Astrocyte (in vitro differentiated cells and primary cell): Measurements from ENCODE around the gene PDE7B. TPM values are rescaled to one million over a fixed set of nuclear protein-coding genes. Genes with fewer than 3 reads are reported as not detected.

Source experiments
- DNase-seq: peaks from one replicate; pipeline ENCODE4 v3.0.0-alpha.2; 2010; ENCODE audit warnings: low read depth
- FAIRE-seq: peaks from 2 replicates; lab custom pipeline; 2011; peaks lifted over from hg19 to GRCh38; lab: Jason Lieb, UNC
- H2AFZ ChIP-seq: 2 replicates; pipeline ENCODE4 v1.6.0; 2012; ENCODE audit warnings: low read depth, low read length, inconsistent platforms
- H3K27ac ChIP-seq: 2 replicates; pipeline ENCODE4 v1.5.1; 2011; ENCODE audit warnings: low read depth, low read length, inconsistent platforms
- H3K27me3 ChIP-seq: 2 replicates; pipeline ENCODE4 v1.6.0; 2011; ENCODE audit warnings: low read length, inconsistent platforms; ENCODE audit not compliant: insufficient read depth
- H3K36me3 ChIP-seq: 2 replicates; pipeline ENCODE4 v1.5.1; 2011; ENCODE audit warnings: low read length, inconsistent platforms; ENCODE audit not compliant: insufficient read depth
- H3K4me1 ChIP-seq: 2 replicates; pipeline ENCODE4 v1.5.1; 2011; ENCODE audit warnings: low read length, inconsistent platforms; ENCODE audit not compliant: insufficient read depth
- H3K4me2 ChIP-seq: 2 replicates; pipeline ENCODE4 v1.6.0; 2012; ENCODE audit warnings: low read length, inconsistent platforms
- H3K4me3 ChIP-seq: 2 replicates; pipeline ENCODE4 v1.5.1; 2011; ENCODE audit warnings: low read depth, mild to moderate bottlenecking, low read length, inconsistent platforms; ENCODE audit not compliant: insufficient read depth
- H3K79me2 ChIP-seq: 2 replicates; pipeline ENCODE4 v1.6.0; 2012; ENCODE audit warnings: mild to moderate bottlenecking, low read length, inconsistent platforms; ENCODE audit not compliant: insufficient read depth
- H3K9ac ChIP-seq: 2 replicates; pipeline ENCODE4 v1.6.0; 2012; ENCODE audit warnings: mild to moderate bottlenecking, low read length, inconsistent platforms
- H3K9me3 ChIP-seq: 2 replicates; pipeline ENCODE4 v1.5.1; 2012; ENCODE audit warnings: low read depth, mild to moderate bottlenecking, low read length, inconsistent platforms; ENCODE audit not compliant: insufficient read depth
- H4K20me1 ChIP-seq: 2 replicates; pipeline ENCODE4 v1.6.0; 2012; ENCODE audit warnings: low read length, inconsistent platforms; ENCODE audit not compliant: insufficient read depth
- H3K27ac Mint-ChIP-seq: one replicate; pipeline ENCODE4 v1.8.0; 2021; ENCODE audit warnings: mild to moderate bottlenecking, mixed read lengths; ENCODE audit not compliant: unreplicated experiment
- H3K27me3 Mint-ChIP-seq: one replicate; pipeline ENCODE4 v1.8.0; 2021; ENCODE audit warnings: low read depth, mixed read lengths; ENCODE audit not compliant: unreplicated experiment
- H3K36me3 Mint-ChIP-seq: one replicate; pipeline ENCODE4 v1.8.0; 2021; ENCODE audit warnings: low read depth, mixed read lengths; ENCODE audit not compliant: unreplicated experiment
- H3K4me1 Mint-ChIP-seq: one replicate; pipeline ENCODE4 v1.8.0; 2021; ENCODE audit warnings: low read depth, mixed read lengths; ENCODE audit not compliant: unreplicated experiment
- H3K4me3 Mint-ChIP-seq: one replicate; pipeline ENCODE4 v1.8.0; 2021; ENCODE audit warnings: mild to moderate bottlenecking, moderate library complexity, mixed read lengths; ENCODE audit not compliant: unreplicated experiment
- H3K9me3 Mint-ChIP-seq: one replicate; pipeline ENCODE4 v1.8.0; 2021; ENCODE audit warnings: mild to moderate bottlenecking, mixed read lengths; ENCODE audit not compliant: unreplicated experiment
- EZH2 ChIP-seq: IDR thresholded peaks from 2 replicates; pipeline ENCODE4 v1.6.1; 2012; ENCODE audit warnings: mild to moderate bottlenecking, low read length, inconsistent platforms; ENCODE audit not compliant: insufficient read depth
- total RNA-seq: library from RNA; stranded (reverse); gene quantifications from 2 replicates; pipeline ENCODE4 v1.2.1, GENCODE V29; 2021
- TF ChIP-seq, protein P1 (sequence below): IDR thresholded peaks from 2 replicates; pipeline ENCODE4 v1.5.1; 2011; ENCODE audit warnings: low read depth, mild to moderate bottlenecking, inconsistent platforms, low read length, moderate library complexity; ENCODE audit not compliant: insufficient read depth

Gene PDE7B
- total RNA-seq, 1 donor from 2014 or later, result 0.27 TPM

- Mint-ChIP-seq H3K27me3 (no peaks in the 10 kb centered on the region), H3K4me1 (peaks cover 5% of the 10 kb centered on the region), H3K9me3 (no peaks in the 10 kb centered on the region), H3K36me3 (no peaks in the 10 kb centered on the region), H3K27ac (no peak overlapping the region), H3K4me3 (no peak overlapping the region)
- no peak overlapping the region for H3K4me2 ChIP-seq
- peaks cover 10% of the 10 kb centered on the region for H3K4me1 ChIP-seq
- H3K9ac ChIP-seq, result no peak overlapping the region
- H3K27me3 ChIP-seq, result no peaks in the 10 kb centered on the region
- no peak overlapping the region for H3K4me3 ChIP-seq
- no peak overlapping the region for H3K27ac ChIP-seq
- H2AFZ ChIP-seq, result no peak overlapping the region
- no peaks in the 10 kb centered on the region for H4K20me1 ChIP-seq
- no peaks in the 10 kb centered on the region for H3K79me2 ChIP-seq
- no peaks in the 10 kb centered on the region for H3K9me3 ChIP-seq
- H3K36me3 ChIP-seq, result no peaks in the 10 kb centered on the region
- DNase-seq, result no peak
- TF ChIP-seq, protein P1, sequence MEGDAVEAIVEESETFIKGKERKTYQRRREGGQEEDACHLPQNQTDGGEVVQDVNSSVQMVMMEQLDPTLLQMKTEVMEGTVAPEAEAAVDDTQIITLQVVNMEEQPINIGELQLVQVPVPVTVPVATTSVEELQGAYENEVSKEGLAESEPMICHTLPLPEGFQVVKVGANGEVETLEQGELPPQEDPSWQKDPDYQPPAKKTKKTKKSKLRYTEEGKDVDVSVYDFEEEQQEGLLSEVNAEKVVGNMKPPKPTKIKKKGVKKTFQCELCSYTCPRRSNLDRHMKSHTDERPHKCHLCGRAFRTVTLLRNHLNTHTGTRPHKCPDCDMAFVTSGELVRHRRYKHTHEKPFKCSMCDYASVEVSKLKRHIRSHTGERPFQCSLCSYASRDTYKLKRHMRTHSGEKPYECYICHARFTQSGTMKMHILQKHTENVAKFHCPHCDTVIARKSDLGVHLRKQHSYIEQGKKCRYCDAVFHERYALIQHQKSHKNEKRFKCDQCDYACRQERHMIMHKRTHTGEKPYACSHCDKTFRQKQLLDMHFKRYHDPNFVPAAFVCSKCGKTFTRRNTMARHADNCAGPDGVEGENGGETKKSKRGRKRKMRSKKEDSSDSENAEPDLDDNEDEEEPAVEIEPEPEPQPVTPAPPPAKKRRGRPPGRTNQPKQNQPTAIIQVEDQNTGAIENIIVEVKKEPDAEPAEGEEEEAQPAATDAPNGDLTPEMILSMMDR, result no peak
- TF ChIP-seq EZH2, result no peak
- no peak for FAIRE-seq
Observed at GRCh38 chr6:135826236-135826804, 25.2 kb upstream of the PDE7B start.

GRCh38 chr6:135828021-135828420 is 23.5 kb upstream of the PDE7B start:
- H4K20me1 ChIP-seq, result no peaks in the 10 kb centered on the region
- H3K36me3 Mint-ChIP-seq, result no peaks in the 10 kb centered on the region
- no peaks in the 10 kb centered on the region for H3K36me3 ChIP-seq
- DNase-seq, result peak; percentile 10
- H3K9me3 Mint-ChIP-seq, result no peaks in the 10 kb centered on the region
- no peaks in the 10 kb centered on the region for H3K27me3 ChIP-seq
- TF ChIP-seq, protein P1, result no peak
- no peak for TF ChIP-seq EZH2
- no peaks in the 10 kb centered on the region for H3K79me2 ChIP-seq
- H3K9ac ChIP-seq, result no peak overlapping the region
- no peaks in the 10 kb centered on the region for H3K9me3 ChIP-seq
- no peak overlapping the region for H3K4me2 ChIP-seq
- H2AFZ ChIP-seq, result no peak overlapping the region
- no peak overlapping the region for H3K27ac ChIP-seq
- no peaks in the 10 kb centered on the region for H3K27me3 Mint-ChIP-seq
- FAIRE-seq, result no peak
- H3K4me1 Mint-ChIP-seq, result peaks cover 5% of the 10 kb centered on the region
- H3K4me3 ChIP-seq, result no peak overlapping the region
- no peak overlapping the region for H3K27ac Mint-ChIP-seq
- H3K4me3 Mint-ChIP-seq, result no peak overlapping the region
- peaks cover 10% of the 10 kb centered on the region for H3K4me1 ChIP-seq

- peak; percentile 9 for FAIRE-seq
Observed at GRCh38 chr6:135830452-135830881, 21.0 kb upstream of the PDE7B start.

More at GRCh38 chr6:135830452-135830881, 21.0 kb upstream of the PDE7B start:
- no peak overlapping the region for H3K27ac ChIP-seq
- H3K4me2 ChIP-seq, result no peak overlapping the region
- H3K27me3 ChIP-seq, result no peaks in the 10 kb centered on the region
- H4K20me1 ChIP-seq, result no peaks in the 10 kb centered on the region
- Mint-ChIP-seq H3K27ac (no peak overlapping the region), H3K36me3 (no peaks in the 10 kb centered on the region), H3K27me3 (no peaks in the 10 kb centered on the region), H3K4me1 (peaks cover 5% of the 10 kb centered on the region), H3K4me3 (no peak overlapping the region), H3K9me3 (no peaks in the 10 kb centered on the region)
- peaks cover 10% of the 10 kb centered on the region for H3K4me1 ChIP-seq
- TF ChIP-seq, protein P1, result no peak
- no peak for TF ChIP-seq EZH2
- H3K79me2 ChIP-seq, result no peaks in the 10 kb centered on the region
- no peak overlapping the region for H2AFZ ChIP-seq
- H3K36me3 ChIP-seq, result no peaks in the 10 kb centered on the region
- no peak overlapping the region for H3K4me3 ChIP-seq
- H3K9me3 ChIP-seq, result no peaks in the 10 kb centered on the region
- peak; percentile 60 for DNase-seq
- H3K9ac ChIP-seq, result no peak overlapping the region
